CD4-positive, alpha-beta T cell treated with Interleukin-1 beta for 1 hour (primary cell): Measurements from ENCODE around the gene SNRNP70.
A peak's percentile ranks its signal among the peaks of the same experiment; 100 is the strongest.

Source experiments
- DNase-seq, 2 donors: peaks; one replicate each; pipeline ENCODE4 v3.0.0-alpha.2; 2020 to 2022

The SNRNP70 gene

DNA sequence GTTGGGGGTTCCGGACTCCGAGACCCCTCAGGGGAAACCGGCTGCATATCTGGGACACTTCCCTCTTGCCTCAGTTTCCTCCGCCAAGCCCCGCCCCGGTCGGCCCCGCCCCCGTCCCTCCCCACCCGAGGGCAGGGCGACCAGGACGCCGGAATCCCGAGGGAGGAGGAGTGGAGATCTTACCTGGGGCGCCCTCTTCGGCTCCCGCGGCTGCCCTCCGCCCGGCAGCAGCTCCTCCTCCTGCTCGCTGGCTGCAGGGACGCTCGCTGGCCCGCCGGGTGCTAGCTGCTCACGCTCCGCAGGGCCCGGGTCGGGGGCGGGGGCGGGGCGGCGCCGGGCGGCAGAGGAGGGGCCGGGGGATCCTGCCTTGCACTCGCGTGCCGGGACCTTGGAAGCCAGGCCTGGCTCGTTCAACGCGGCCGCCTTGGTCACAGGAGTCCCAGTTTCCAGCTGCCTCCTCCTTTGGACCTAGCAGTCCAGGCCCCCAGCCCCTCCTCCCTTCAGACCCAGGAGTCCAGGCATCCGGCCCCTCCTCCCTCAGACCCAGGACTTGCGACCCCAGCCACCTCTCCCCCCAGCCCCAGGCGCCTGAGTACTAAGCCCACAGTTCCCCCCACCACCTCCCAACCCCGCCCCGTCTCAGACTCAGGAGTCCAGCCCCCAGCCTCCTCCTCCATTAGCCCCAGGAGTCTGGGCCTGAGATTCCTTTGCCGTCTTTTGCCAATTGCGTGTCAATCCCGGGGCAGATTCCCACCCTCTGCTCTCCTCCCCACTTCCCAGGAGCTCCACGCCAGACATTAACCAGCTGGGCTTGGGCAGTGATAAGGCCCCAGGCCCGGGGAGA lies 20.3 kb upstream of the SNRNP70 start, which contains the start of gene NTF4:
NTF4 (minus strand) TSS at position 51 of the 844 bp plus-strand sequence. CDS start 2,821 bp downstream, outside the sequence.
- no peak for DNase-seq

DNA sequence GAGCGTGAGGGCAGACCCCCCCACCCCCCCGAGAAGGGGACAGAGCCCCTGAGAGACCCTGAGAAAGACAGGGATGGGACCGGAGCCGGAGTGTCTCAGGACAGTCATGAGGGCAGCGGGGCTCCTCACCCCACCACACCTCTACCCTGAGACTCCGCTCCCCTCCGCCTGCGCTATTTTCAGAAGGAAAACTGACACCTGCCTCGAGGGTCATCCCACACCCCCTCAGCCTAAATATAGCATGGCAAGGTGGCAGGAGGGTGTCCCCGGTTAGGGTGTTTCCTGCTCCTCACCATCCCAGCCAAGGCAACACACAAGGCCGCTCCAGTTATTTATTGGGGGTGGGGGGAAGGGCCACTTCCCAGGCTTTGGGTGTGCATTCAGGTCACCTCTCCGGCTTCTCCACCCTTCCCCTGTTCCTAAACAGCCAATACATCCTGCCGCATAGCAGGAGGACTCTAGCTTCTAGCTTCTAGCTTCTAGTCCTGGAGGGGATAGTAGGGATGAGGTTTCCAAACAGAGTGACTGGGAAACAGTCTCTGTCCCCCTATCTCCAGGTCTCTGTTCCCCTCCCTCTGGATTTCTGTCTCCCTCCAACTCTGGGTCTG lies 19.2 kb upstream of the SNRNP70 start:
- no peak for DNase-seq

DNA sequence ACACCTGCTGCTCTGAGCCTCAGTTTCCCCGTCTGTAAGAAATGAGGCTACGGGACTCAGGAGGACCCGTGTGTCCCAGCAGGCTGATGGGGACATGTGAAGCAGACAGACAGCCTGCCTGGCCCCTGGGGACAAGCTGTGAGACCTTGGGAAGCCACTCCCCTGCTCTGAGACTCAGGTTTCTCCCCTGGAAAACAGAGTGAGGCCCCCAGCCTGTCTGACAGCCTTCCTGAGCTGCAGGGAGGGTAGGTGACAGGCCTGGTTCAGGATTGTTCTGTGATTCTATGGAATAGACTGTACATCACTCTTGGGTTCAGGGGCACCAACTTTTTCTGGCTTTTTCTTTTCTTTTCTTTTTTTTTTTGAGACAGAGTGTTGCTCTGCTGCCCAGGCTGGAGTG lies 17.7 kb upstream of the SNRNP70 start:
- DNase-seq: no peak

DNA sequence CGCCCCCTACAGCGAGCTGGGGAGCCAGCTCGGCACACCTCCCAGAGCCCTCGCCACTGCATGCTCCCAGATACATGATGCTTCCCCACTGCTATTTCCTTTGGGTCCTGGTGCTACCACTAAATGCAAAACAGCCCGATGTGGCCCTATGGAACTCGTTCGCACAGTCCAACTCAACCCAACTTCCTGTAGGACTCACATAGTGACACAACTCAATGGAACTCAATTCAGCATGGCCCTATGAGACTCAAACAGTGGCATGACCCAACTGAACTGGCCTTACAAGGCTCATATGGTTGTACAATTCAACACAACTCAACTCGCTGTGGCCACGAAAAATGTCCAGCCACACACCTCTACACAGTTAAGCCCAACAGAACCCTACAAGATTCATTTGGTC lies 16.2 kb upstream of the SNRNP70 start:
- no peak for DNase-seq

DNA sequence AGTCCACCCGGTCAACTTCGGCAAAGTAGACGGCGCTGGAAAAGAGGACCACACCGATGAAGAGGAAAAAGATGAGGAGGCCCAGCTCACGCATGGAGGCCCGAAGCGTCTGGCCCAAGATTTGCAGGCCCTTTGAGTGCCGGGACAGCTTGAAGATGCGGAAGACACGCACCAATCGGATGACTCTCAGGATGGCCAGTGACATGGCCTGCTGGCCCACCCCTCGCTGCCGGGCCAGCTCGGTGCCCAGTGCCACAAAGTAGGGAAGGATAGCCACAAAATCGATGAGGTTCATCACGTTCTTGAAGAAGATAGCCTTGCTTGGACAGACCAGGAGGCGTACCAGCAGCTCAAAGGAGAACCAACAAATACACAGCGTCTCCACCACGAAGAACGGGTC lies 14.8 kb upstream of the SNRNP70 start:
- no peak for DNase-seq

DNA sequence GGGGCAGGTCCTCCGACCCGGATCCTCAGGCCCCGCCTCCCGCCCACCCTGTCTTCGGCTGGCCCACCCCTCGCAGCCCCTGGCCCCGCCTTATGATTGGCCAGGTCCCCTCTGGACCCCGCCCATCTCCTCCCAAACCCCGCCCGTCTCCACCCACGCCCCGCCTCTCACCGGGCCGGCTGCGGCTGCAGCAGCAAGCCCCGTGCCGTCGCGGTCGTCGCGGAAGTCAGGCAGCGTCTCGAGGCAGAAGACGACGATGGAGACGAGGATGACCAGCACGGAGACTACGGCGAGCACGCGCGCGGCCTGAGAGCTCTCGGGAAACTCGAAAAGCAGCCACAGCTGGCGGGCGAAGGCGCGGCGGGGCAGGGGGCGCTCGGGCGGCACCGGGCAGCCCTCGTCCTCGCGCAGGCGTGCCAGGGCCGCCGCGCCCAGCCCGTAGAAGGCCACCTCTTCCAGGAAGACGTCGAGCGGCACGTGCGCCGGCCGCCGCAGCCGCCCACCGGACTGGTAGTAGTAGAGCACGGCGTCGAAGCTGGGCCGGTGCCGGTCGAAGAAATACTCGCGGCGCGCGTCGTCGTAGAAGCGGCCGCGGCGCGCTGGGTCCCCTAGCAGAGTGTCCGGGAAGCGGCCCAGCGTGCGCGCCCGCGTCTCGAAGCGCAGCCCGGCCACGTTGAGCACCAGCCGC lies 13.2 kb upstream of the SNRNP70 start:
- no peak for DNase-seq

DNA sequence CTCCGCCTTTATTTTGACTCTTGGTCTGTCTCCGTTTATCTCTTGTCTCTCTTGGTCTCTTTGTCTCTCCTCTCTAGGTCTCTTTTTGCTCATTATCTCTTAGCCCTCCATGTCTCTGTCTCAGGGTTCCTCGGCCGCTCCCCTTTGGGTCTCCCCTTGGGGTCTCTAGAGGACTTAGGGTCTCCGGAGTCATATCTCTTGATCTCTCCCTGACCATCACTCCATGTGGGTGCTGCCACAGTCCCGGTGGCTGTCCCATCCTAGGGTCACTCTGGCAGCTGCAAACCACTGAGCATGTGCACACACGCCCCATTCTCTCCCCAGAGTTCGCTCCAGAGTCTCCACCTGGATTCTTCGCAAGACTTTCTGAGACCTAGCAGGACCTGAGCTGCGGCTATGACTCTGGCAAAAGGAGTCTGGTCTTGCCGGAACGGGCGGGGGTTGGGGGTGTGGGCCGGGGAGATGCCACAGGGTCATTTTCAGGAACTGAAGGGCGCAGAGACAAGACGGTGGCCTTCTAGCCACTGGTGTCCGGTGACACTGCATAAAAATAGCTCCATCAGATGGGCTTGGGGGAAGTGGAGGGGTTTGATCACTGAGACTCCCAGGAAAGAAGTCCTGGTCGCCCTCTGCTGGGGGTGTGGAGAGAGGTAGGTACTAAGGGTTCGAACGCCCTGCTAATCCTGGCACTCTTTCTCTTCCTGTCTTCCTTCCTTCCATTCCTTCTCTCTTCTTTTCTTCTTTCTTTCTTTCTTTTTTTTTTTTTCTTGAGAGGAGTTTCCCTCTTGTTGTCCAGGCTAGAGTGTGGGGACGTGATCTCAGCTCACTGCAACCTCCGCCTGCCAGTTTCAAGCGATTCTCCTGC lies 11.5 kb upstream of the SNRNP70 start:
- no peak for DNase-seq

DNA sequence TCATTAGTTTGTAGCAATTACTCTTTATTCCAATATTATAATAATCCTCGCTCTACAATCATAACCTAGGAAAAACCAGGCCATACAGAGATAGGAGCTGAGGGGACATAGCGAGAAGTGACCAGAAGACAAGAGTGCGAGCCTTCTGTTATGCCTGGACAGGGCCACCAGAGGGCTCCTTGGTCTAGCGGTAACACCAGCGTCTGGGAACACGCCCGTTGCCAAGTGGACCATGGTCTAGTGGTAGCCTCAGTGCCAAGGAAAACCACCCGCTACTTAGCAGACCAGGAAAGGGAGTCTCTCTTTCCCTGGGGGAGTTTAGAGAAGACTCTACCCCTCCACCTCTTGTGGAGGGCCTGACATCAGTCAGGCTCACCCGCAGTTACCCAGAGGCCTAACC lies 10.4 kb upstream of the SNRNP70 start:
- DNase-seq: peak in 1 of 2 donors; percentile 18

DNA sequence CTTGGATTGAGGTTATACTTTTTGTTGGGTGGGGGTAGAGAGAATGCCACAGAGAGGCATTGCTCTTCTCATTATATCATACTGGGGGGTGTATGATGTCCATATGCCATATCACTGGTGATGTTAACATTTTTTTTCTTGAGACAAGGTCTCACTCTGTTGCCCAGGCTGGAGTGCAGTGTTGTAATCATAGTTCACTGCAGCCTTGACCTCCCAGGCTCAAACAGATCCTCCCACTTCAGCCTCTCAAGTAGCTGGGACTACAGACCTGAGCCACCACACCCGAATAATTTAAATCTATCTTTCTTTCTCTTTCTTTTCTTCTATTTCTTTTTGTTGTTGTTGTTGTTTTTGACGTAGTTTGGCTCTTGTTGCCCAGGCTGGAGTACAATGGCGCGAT lies 4.9 kb upstream of the SNRNP70 start:
- DNase-seq: no peak

DNA sequence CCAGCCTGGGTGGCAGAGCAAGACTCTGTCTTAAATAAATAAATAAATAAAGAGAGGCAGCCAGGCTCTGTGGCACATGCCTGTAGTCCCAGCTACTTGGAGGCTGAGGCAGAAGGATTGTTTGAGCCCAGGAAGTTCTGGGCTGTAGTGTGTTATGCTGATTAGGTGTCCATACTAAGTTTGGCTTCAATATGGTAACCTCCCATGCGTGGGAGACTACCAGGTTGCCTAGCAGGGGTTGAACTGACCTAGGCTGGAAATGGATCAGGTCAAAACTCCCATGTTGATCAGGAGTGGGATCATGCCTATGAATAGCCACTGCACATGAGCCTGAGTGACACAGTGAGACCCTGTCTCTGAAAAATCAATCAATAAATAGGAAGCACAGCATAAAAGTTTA lies 4.0 kb upstream of the SNRNP70 start:
- no peak for DNase-seq

DNA sequence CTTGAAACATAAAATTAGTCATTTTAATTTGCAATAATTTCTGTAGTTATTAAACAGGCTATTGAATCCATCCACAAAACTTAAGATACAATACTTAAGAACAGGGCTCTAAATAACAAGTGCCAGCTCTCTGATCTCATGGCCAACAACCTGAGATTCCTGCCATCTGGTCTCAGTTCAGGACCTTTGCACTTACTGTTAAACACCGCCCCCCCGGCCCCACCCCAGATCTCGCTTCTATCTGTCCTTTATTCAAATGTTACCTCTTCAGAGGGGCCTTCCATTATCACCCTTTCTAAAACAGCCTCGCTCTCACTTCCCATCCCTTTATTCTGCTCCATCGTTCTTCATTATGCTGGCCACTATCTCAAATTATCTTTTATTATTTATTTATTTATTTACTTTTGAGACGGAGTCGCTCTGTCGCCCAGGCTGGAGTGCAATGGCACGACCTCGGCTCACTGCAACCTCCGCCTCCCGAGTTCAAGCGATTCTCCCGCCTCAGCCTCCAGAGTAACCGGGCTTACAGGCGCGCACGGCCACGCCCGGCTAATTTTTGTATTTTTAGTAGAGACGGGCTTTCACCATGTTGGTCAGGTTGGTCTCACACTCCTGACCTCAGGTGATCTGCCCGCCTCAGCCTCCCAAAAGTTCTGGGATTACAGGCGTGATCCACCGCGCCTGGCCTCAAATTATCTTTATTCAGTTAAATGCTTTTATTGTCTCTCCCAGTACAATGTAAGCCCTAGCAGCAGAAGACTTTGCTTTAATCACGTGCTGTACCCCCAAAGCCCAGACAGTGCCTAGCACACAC lies 838 bp upstream of the SNRNP70 start:
- no peak for DNase-seq

DNA sequence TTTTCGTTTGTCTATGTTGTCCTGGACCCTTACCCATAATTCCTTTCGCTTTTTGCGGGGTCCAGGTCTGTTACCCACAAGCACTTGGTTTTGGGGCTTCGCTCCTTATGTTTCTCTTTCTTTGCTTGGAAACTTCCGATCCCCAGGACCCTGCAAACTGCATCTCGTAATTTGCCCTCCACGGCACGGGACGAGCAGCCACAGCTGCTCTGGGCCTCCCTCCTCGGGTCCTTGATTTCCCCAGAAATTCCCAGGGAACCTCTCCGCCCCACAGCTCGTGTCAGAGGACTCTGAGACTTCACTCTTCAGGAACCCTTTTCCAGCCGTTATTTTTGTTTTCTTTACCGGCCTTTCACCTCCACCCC lies 599 bp downstream of the SNRNP70 start:
- no peak for DNase-seq

DNA sequence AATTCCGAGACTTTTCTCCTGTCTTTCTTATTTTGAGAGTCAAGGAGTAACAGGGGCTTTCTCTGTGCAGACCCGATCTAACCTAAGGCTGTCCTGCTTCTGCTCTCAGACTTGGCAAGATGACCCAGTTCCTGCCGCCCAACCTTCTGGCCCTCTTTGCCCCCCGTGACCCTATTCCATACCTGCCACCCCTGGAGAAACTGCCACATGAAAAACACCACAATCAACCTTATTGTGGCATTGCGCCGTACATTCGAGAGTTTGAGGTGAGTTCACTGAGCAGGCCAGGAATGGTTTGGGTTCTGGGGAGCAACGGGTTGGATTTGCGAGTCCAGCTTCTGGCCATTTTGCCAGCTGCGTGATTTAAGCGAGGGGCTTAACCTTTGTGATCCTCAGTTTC lies 1.0 kb downstream of the SNRNP70 start:
- no peak for DNase-seq

DNA sequence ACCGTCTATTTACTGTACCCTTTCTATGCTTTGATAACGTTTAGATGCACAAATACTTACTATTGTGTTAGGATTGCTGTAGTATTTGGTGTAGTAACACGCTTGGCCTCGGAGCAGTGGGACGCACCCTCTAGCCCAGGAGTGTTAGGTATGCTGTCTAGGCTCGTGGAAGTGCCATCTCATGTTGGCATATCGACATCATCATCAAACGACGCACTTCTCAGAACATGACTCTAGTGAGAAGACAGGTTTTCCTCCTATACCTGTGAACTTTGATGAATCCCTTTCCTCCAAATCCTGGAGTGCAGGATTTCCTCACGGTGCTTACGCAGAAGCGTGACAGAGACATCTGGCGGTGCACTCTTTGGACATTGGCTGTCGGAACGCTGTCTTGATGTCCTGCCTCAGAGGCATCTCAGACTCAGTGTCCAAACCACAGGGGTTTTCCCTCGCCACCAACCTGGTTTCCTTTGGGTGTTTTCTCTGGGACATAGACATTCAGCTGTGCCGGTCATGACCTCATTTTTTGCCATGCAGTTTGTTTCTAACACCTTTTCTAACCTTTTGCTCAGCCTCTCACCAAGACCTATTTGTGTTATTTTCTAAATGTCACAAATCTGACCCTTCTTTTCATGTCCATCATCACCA lies 6.3 kb downstream of the SNRNP70 start:
- no peak for DNase-seq

DNA sequence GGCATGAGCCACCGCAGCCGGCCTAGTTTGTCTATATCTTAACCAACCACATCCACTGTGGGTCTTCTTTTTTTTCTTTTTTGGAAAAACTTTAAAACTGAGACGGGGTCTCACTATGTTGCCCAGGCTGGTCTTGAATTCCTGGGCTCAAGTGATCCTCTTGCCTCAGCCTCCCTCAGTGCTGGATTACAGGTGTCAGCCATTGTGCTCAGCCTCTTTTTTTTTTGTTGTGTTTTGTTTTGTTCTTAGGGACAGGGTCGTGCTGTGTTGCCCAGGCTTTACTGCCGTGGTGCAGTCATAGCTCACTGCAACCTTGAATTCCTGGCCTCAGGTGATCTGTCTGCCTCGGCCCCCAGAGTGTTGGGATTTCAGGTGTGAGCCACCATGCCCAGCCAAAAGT lies 7.4 kb downstream of the SNRNP70 start:
- DNase-seq: no peak

DNA sequence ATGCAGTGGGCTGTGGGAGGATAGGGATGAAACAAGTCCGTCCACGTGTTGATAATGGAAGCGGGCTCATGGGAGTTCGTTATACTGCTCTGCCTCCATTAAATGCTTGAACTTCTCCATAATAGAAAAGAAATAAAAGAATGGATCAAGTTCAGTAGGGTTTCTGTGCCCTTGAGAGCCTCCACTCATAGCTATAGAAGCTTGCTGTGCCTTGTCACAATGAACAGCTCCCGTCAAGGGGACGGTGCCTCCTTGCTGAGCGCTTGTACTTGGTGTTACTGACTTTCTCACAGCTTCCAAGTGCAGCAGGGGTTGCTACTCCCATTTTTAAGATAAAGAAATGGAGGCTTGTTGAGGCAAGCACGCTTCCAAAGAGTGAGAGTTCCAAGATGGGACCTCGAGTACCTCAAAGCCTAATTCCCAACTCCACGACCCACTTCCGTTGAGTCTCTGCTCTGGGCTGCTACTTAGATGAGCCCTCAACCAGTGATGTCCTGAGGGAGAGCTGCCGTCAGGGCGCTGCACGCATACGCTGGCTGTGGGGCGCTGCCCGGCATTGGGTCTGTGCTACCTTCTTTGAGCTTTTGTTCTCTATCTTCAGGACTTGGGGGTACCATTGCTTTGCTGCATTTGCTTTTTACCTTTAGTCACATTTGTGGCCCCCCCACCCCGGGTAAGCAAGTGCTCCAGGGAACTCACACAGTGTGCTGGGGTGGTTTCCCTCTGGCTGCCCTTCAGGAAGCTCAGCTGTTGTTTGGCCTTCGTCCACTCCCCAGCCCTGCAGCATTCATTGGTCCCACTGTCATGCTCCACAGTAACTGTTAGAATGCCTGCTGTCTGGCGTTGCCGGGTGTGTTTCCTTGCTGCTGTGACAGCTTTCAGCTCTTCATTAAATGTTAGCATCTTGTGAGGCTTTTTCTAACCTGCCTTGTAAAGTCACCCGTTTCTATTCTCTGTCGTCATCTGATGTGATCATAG lies 9.5 kb downstream of the SNRNP70 start:
- DNase-seq: no peak

DNA sequence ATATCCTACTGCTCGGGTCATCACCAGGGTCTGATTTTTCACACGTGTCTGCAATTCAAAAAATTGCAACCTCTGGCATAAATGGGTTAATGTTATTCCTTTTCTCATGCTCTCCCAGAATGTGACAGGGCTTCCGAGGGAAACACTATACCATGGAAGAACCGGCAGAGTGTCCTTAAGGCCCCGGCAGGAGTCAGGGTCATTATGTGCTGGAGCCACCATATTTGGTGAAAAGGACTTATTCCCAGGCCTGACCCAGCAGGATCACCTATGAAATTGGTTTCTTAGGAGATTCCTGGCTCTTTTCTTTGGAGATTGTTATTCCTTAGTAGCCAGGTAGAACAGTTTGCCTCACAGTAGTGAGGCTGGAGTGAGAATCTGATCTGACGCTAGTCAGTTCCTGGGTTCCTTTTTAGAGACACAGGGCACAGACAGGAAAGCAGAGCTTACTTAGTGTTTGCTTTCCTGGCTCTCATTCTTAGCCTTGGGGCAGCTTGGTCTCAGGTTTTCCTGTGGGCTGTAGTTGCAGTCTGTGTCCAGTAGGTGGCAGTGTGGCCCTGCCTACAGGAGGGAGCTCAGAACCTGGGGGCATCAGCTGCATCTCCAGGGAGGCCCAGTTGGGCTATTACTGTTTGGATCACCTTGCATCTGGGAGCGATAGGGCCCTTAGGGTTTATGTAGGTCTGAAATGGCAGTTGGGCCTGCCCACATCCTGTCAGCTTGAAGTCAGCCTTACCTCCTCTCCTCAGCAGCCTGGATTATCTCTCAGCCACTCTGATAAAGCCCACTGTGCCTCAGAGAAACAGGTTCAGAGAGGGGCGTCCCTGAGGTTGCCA lies 12.4 kb downstream of the SNRNP70 start:
- DNase-seq: peak; percentile 78 to 85

DNA sequence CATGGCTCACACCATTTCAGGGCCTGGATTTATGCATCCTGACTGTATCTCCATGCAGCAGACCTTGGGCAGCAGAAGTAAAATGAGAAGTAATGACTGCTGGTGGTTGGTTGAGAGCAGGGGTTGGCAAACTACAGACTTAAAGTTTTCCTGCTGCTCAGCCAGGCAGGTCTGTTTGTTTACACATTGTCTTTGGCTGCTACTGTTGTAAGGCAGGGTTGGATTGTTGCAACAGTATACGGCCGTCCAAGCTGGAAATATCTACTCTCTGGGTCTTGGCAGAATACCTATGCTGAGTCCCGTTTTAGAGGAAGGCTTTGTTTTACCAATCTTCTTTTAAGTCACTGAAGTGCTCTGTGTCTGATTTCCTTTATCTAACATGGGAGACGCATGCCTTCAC lies 13.5 kb downstream of the SNRNP70 start:
- no peak for DNase-seq

DNA sequence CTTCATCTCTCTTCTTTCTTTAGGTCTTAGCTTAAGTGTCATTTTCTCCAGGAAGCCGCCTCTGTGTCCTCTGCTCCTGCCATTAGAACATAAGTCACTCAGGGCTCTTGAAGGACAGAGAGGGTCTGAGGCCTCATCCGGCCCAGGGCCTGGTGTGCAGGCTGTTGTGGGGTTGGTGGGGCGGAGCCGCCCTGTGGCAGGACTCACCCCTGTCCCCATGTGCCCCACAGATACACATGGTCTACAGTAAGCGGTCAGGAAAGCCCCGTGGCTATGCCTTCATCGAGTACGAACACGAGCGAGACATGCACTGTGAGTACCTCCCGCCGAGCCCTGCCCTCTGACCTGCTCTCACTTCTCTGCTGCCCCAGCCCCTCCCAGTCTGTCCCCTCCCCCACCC lies 15.9 kb downstream of the SNRNP70 start:
- DNase-seq: no peak
